ENCODE results near the gene RPA1.

GRCh38 chr17:1909985-1910384 lies 80.2 kb downstream of the RPA1 start:
- no peak for TF ChIP-seq CTCF (IDR thresholded peaks at IDR 0.05)
- TF ChIP-seq POLR2A (IDR thresholded peaks at IDR 0.05) = no peak
